Cerebellar cortex (tissue), 1 donor: Measurements from ENCODE around the gene LPAR1.
"Not testable (repeated sequence)": the region's sequence is repeated elsewhere in the genome, so short reads cannot be mapped to it uniquely, and the experiment has no call there.

Source experiments
- DNase-seq: peaks from one replicate; pipeline ENCODE4 v3.0.0-alpha.2; 2015; ENCODE audit warnings: low spot score

LPAR1 gene

GRCh38 chr9:111038331-111039230 lies at the start of gene LPAR1:
LPAR1 (minus strand) TSS chr9:111038470; CDS start chr9:110972117, 66,353 bp downstream.
- no peak for DNase-seq

GRCh38 chr9:111078391-111079038 lies 40.2 kb upstream of the LPAR1 start:
- DNase-seq: no peak

- DNase-seq: no peak
These were observed 38.2 kb upstream of the LPAR1 start for GRCh38 chr9:111076519-111076918.

GRCh38 chr9:111076042-111076441 lies 37.8 kb upstream of the LPAR1 start:
- no peak for DNase-seq

GRCh38 chr9:111074395-111074794 lies 36.1 kb upstream of the LPAR1 start:
- DNase-seq: no peak

GRCh38 chr9:111069183-111069582 lies 30.9 kb upstream of the LPAR1 start:
- DNase-seq: no peak

GRCh38 chr9:111068771-111069170 lies 30.5 kb upstream of the LPAR1 start:
- DNase-seq: no peak

- no peak for DNase-seq
These were observed 30.1 kb upstream of the LPAR1 start for GRCh38 chr9:111068383-111068730.

- no peak for DNase-seq
These were observed 28.2 kb upstream of the LPAR1 start for GRCh38 chr9:111066468-111066867.

GRCh38 chr9:111065414-111065813 lies 27.1 kb upstream of the LPAR1 start:
- DNase-seq: no peak

GRCh38 chr9:111064160-111064837 lies 26.0 kb upstream of the LPAR1 start:
- DNase-seq: no peak

- DNase-seq: no peak
These were observed 25.1 kb upstream of the LPAR1 start for GRCh38 chr9:111063332-111063731.

GRCh38 chr9:111058166-111058565 lies 19.9 kb upstream of the LPAR1 start:
- no peak for DNase-seq

GRCh38 chr9:111056538-111056937 lies 18.3 kb upstream of the LPAR1 start:
- DNase-seq: no peak

GRCh38 chr9:111052791-111053190 lies 14.5 kb upstream of the LPAR1 start:
- no peak for DNase-seq

- no peak for DNase-seq
These were observed 13.1 kb upstream of the LPAR1 start for GRCh38 chr9:111051400-111051799.

- DNase-seq: no peak
These were observed 12.5 kb upstream of the LPAR1 start for GRCh38 chr9:111050819-111051218.

- DNase-seq: not testable (repeated sequence)
These were observed 9.0 kb upstream of the LPAR1 start for GRCh38 chr9:111047287-111047686.

- no peak for DNase-seq
These were observed 3.6 kb upstream of the LPAR1 start for GRCh38 chr9:111041902-111042301.

GRCh38 chr9:111040494-111040893 lies 2.2 kb upstream of the LPAR1 start:
- no peak for DNase-seq

GRCh38 chr9:111039231-111039906 lies 1.1 kb upstream of the LPAR1 start:
- DNase-seq: no peak

- DNase-seq: no peak
These were observed 451 bp downstream of the LPAR1 start for GRCh38 chr9:111037708-111038330.
